Mesendoderm (in vitro differentiated cells): Measurements from ENCODE around the gene TAS2R9.

Experiments used
- DNase-seq: peaks from one replicate; pipeline ENCODE4 v3.0.0; 2013
- H2AK5ac ChIP-seq: 2 replicates; pipeline ENCODE4 v1.6.1; 2013; ENCODE audit warnings: low read length, inconsistent platforms
- H2BK120ac ChIP-seq: 2 replicates; pipeline ENCODE4 v1.6.1; 2013; ENCODE audit warnings: low read depth, mild to moderate bottlenecking, low read length, moderate library complexity, mixed read lengths
- H2BK15ac ChIP-seq: replicated peaks from 2 replicates; pipeline ENCODE4 v1.6.1; 2013; ENCODE audit warnings: low read depth, mild to moderate bottlenecking, moderate library complexity
- H2BK5ac ChIP-seq: 2 replicates; pipeline ENCODE4 v1.6.1; 2013; ENCODE audit warnings: low read length, inconsistent platforms
- H3K18ac ChIP-seq: 2 replicates; pipeline ENCODE4 v1.6.1; 2013; ENCODE audit warnings: mild to moderate bottlenecking, low read length, mixed read lengths
- H3K23ac ChIP-seq: one replicate; pipeline ENCODE4 v1.6.1; 2013; ENCODE audit warnings: low read length
- H3K27ac ChIP-seq: 2 replicates; pipeline ENCODE4 v1.5.1; 2013; ENCODE audit warnings: low read depth, mild to moderate bottlenecking, inconsistent platforms, low read length, moderate library complexity
- H3K27me3 ChIP-seq: 2 replicates; pipeline ENCODE4 v1.6.1; 2013; ENCODE audit warnings: low read length, control low read depth, mild to moderate bottlenecking, inconsistent platforms; ENCODE audit not compliant: insufficient read depth, poor library complexity
- H3K36me3 ChIP-seq: 2 replicates; pipeline ENCODE4 v1.6.1; 2013; ENCODE audit warnings: low read length, inconsistent platforms; ENCODE audit not compliant: control insufficient read depth, insufficient read depth
- H3K4ac ChIP-seq: one replicate; pipeline ENCODE4 v1.6.1; 2013; ENCODE audit warnings: low read depth, mild to moderate bottlenecking, low read length, moderate library complexity
- H3K4me1 ChIP-seq: 2 replicates; pipeline ENCODE4 v1.6.1; 2013; ENCODE audit warnings: low read depth, low read length, inconsistent platforms; ENCODE audit not compliant: control insufficient read depth
- H3K4me2 ChIP-seq: 2 replicates; pipeline ENCODE4 v1.6.1; 2013; ENCODE audit warnings: low read length
- H3K4me3 ChIP-seq: 2 replicates; pipeline ENCODE4 v1.5.1; 2013; ENCODE audit warnings: mild to moderate bottlenecking, low read length
- H3K56ac ChIP-seq: one replicate; pipeline ENCODE4 v1.6.1; 2013; ENCODE audit warnings: low read length
- H3K79me1 ChIP-seq: 2 replicates; pipeline ENCODE4 v1.6.1; 2013; ENCODE audit warnings: low read length, inconsistent platforms
- H3K79me2 ChIP-seq: 2 replicates; pipeline ENCODE4 v1.6.1; 2013; ENCODE audit warnings: mild to moderate bottlenecking, low read length; ENCODE audit not compliant: control insufficient read depth, insufficient read depth
- H3K9ac ChIP-seq: 2 replicates; pipeline ENCODE4 v1.6.1; 2013; ENCODE audit warnings: low read length, inconsistent platforms
- H4K5ac ChIP-seq: one replicate; pipeline ENCODE4 v1.6.1; 2013; ENCODE audit warnings: low read length
- H4K8ac ChIP-seq: one replicate; pipeline ENCODE4 v1.6.1; 2013; ENCODE audit warnings: low read depth, mild to moderate bottlenecking, control low read depth, low read length, moderate library complexity
- WGBS: extraction: QIAGEN DNeasy Blood & Tissue Kit; methylation state at CpG from one replicate; pipeline ENCODE4 v1.1.7; 2013; ENCODE audit warnings: low lambda C conversion rate, missing lambda C conversion rate; ENCODE audit not compliant: insufficient coverage; ENCODE audit errors: extremely low coverage; 5-methylcytosine and 5-hydroxymethylcytosine counted together

Gene TAS2R9

GRCh38 chr12:10842862-10843261, 32.9 kb upstream of the TAS2R9 start:
- Histone ChIP-seq H2AK5ac (no peak overlapping the region), H3K4me3 (no peak overlapping the region), H3K27me3 (no peaks in the 10 kb centered on the region), H3K4me2 (no peak overlapping the region), H4K5ac (no peak overlapping the region), H3K4me1 (no peaks in the 10 kb centered on the region), H3K18ac (no peak overlapping the region), H3K79me1 (no peaks in the 10 kb centered on the region), H3K4ac (no peak overlapping the region), H2BK5ac (no peak overlapping the region), H3K9ac (no peak overlapping the region), H3K27ac (no peak overlapping the region), H3K56ac (no peak overlapping the region), H2BK120ac (no peak overlapping the region), H2BK15ac (no peak overlapping the region), H3K36me3 (no peaks in the 10 kb centered on the region), H4K8ac (no peak overlapping the region), H3K23ac (no peak overlapping the region), H3K79me2 (no peaks in the 10 kb centered on the region)
- no CpG with 5 or more reads among the region's 2 CpGs for WGBS
- no peak for DNase-seq

- WGBS: no CpG with 5 or more reads among the region's 3 CpGs
- no peaks in the 10 kb centered on the region for H3K4me1 ChIP-seq
Measured at GRCh38 chr12:10838461-10838860, 28.5 kb upstream of the TAS2R9 start.

GRCh38 chr12:10829994-10830393, 20.0 kb upstream of the TAS2R9 start:
- Histone ChIP-seq H3K4me2 (no peak overlapping the region), H3K79me2 (no peaks in the 10 kb centered on the region), H2BK5ac (no peak overlapping the region), H3K23ac (no peak overlapping the region), H3K79me1 (no peaks in the 10 kb centered on the region), H3K4me1 (no peaks in the 10 kb centered on the region), H2AK5ac (no peak overlapping the region), H3K27ac (no peak overlapping the region), H3K36me3 (no peaks in the 10 kb centered on the region), H2BK15ac (no peak overlapping the region), H3K4ac (no peak overlapping the region), H4K8ac (no peak overlapping the region), H3K56ac (no peak overlapping the region), H3K18ac (no peak overlapping the region), H3K27me3 (no peaks in the 10 kb centered on the region), H3K9ac (no peak overlapping the region), H3K4me3 (no peak overlapping the region), H2BK120ac (no peak overlapping the region), H4K5ac (no peak overlapping the region)
- WGBS: no CpG with 5 or more reads among the region's 1 CpG
- no peak for DNase-seq

More at GRCh38 chr12:10838461-10838860, 28.5 kb upstream of the TAS2R9 start:
- Histone ChIP-seq H3K4ac (no peak overlapping the region), H3K4me2 (no peak overlapping the region), H2BK120ac (no peak overlapping the region), H3K4me3 (no peak overlapping the region), H3K27me3 (no peaks in the 10 kb centered on the region), H2BK5ac (no peak overlapping the region), H3K79me1 (no peaks in the 10 kb centered on the region), H3K36me3 (no peaks in the 10 kb centered on the region), H3K9ac (no peak overlapping the region), H4K5ac (no peak overlapping the region), H3K27ac (no peak overlapping the region), H3K23ac (no peak overlapping the region), H2AK5ac (no peak overlapping the region), H4K8ac (no peak overlapping the region), H3K56ac (no peak overlapping the region), H2BK15ac (no peak overlapping the region), H3K79me2 (no peaks in the 10 kb centered on the region), H3K18ac (no peak overlapping the region)
- DNase-seq: no peak

- H3K56ac ChIP-seq: no peak within 1 kb of the TSS
- no peak within 1 kb of the TSS for H3K4me3 ChIP-seq
- no peak for DNase-seq
- no peak within 1 kb of the TSS for H2BK15ac ChIP-seq
- H3K4me1 ChIP-seq: no peaks in the 10 kb centered on the region
- H3K79me1 ChIP-seq: no peaks in the 10 kb centered on the region
- H3K9ac ChIP-seq: no peak within 1 kb of the TSS
- WGBS: no CpG with 5 or more reads among the region's 3 CpGs
- H3K27ac ChIP-seq: no peak within 1 kb of the TSS
- H4K8ac ChIP-seq: no peak within 1 kb of the TSS
- H3K4me2 ChIP-seq: no peak within 1 kb of the TSS
- H3K23ac ChIP-seq: no peak within 1 kb of the TSS
- H2BK5ac ChIP-seq: no peak within 1 kb of the TSS
- no peak within 1 kb of the TSS for H4K5ac ChIP-seq
- H2BK120ac ChIP-seq: no peak within 1 kb of the TSS
- peak within 1 kb of the TSS; percentile 51 for H3K18ac ChIP-seq
- no peaks in the 10 kb centered on the region for H3K27me3 ChIP-seq
- no peak within 1 kb of the TSS for H2AK5ac ChIP-seq
- H3K4ac ChIP-seq: no peak within 1 kb of the TSS
- no peaks in the 10 kb centered on the region for H3K36me3 ChIP-seq
- H3K79me2 ChIP-seq: no peaks in the 10 kb centered on the region
Measured at GRCh38 chr12:10826258-10826657, 16.3 kb upstream of the TAS2R9 start, which contains the start of gene TAS2R10. Gene TAS2R10 (minus strand): TSS chr12:10826358. CDS start chr12:10826269, 89 bp downstream.

- Histone ChIP-seq H3K9ac (no peak overlapping the region), H2BK120ac (no peak overlapping the region), H3K79me1 (no peaks in the 10 kb centered on the region), H3K4me3 (no peak overlapping the region), H3K56ac (no peak overlapping the region), H2BK5ac (no peak overlapping the region), H3K4me1 (no peaks in the 10 kb centered on the region), H3K79me2 (no peaks in the 10 kb centered on the region), H3K18ac (peak overlapping the region; percentile 51), H3K23ac (no peak overlapping the region), H2BK15ac (no peak overlapping the region), H3K36me3 (no peaks in the 10 kb centered on the region), H2AK5ac (no peak overlapping the region), H3K27ac (no peak overlapping the region), H3K27me3 (no peaks in the 10 kb centered on the region), H3K4me2 (no peak overlapping the region), H3K4ac (no peak overlapping the region), H4K5ac (no peak overlapping the region), H4K8ac (no peak overlapping the region)
- DNase-seq: peak; percentile 18
- no CpG with 5 or more reads among the region's 3 CpGs for WGBS
Measured at GRCh38 chr12:10824957-10825356, 15.0 kb upstream of the TAS2R9 start.

- Histone ChIP-seq H2AK5ac (no peak overlapping the region), H3K4me2 (no peak overlapping the region), H3K79me1 (no peaks in the 10 kb centered on the region), H3K4me3 (no peak overlapping the region), H3K56ac (no peak overlapping the region), H2BK120ac (no peak overlapping the region), H3K27ac (no peak overlapping the region), H3K4me1 (no peaks in the 10 kb centered on the region), H3K27me3 (no peaks in the 10 kb centered on the region), H3K23ac (no peak overlapping the region), H3K18ac (no peak overlapping the region), H3K4ac (no peak overlapping the region), H4K8ac (no peak overlapping the region), H4K5ac (no peak overlapping the region), H2BK5ac (no peak overlapping the region), H3K36me3 (no peaks in the 10 kb centered on the region), H3K79me2 (no peaks in the 10 kb centered on the region), H2BK15ac (no peak overlapping the region), H3K9ac (no peak overlapping the region)
- no peak for DNase-seq
- no CpG with 5 or more reads among the region's 3 CpGs for WGBS
Measured at GRCh38 chr12:10811883-10812536, 2.0 kb upstream of the TAS2R9 start.
